Karpas-422 (cell line): ENCODE data around the gene HELZ. TPM values are rescaled to one million over a fixed set of nuclear protein-coding genes. Genes with fewer than 3 reads are reported as not detected.
"Not testable (repeated sequence)": the region's sequence is repeated elsewhere in the genome, so short reads cannot be mapped to it uniquely, and the experiment has no call there.

Experiments
- DNase-seq: peaks from one replicate; pipeline ENCODE4 v3.0.0-alpha.2; 2015
- H2AFZ ChIP-seq: fragments of 200-600 bp; sonication (generic); 2 replicates; pipeline ENCODE4 v1.6.1; 2014; ENCODE audit warnings: antibody characterized with exemption, low read length, mixed read lengths
- H3K27ac ChIP-seq: fragments of 200-600 bp; sonication (generic); 2 replicates; pipeline ENCODE4 v1.5.1; 2014; ENCODE audit warnings: mild to moderate bottlenecking, low read length, moderate library complexity
- H3K27me3 ChIP-seq: fragments of 200-600 bp; sonication (generic); 2 replicates; pipeline ENCODE4 v1.6.1; 2014; ENCODE audit warnings: low read length, mixed read lengths
- H3K36me3 ChIP-seq: fragments of 200-600 bp; sonication (generic); 2 replicates; pipeline ENCODE4 v1.6.1; 2014; ENCODE audit warnings: low read length, mixed read lengths; ENCODE audit not compliant: insufficient read depth
- H3K4me1 ChIP-seq: fragments of 200-600 bp; sonication (generic); 2 replicates; pipeline ENCODE4 v1.6.1; 2014; ENCODE audit warnings: mild to moderate bottlenecking, low read length, mixed read lengths
- H3K4me2 ChIP-seq: fragments of 200-600 bp; sonication (generic); 2 replicates; pipeline ENCODE4 v1.6.1; 2014; ENCODE audit warnings: low read length, low read depth, mild to moderate bottlenecking; ENCODE audit not compliant: poor library complexity, severe bottlenecking
- H3K4me3 ChIP-seq: fragments of 200-600 bp; sonication (generic); 2 replicates; pipeline ENCODE4 v1.5.1; 2014; ENCODE audit warnings: mild to moderate bottlenecking, antibody characterized with exemption, low read length, mixed read lengths
- H3K79me2 ChIP-seq: fragments of 200-600 bp; sonication (generic); 2 replicates; pipeline ENCODE4 v1.6.1; 2014; ENCODE audit warnings: mild to moderate bottlenecking, low read length, mixed read lengths
- H3K9ac ChIP-seq: fragments of 200-600 bp; sonication (generic); 2 replicates; pipeline ENCODE4 v1.6.0; 2014; ENCODE audit warnings: low read length
- H3K9me2 ChIP-seq: fragments of 200-600 bp; sonication (generic), shearing (Covaris generic); replicated peaks from 2 replicates; pipeline ENCODE4 v1.6.0; 2014; ENCODE audit warnings: mild to moderate bottlenecking, low read length, moderate library complexity; ENCODE audit not compliant: insufficient read depth
- H3K9me3 ChIP-seq: fragments of 300-700, 200-600 bp; sonication (generic); 2 replicates; pipeline ENCODE4 v1.6.1; 2014; ENCODE audit warnings: low read length, mixed read lengths
- H4K20me1 ChIP-seq: fragments of 200-600 bp; sonication (generic); 2 replicates; pipeline ENCODE4 v1.6.1; 2014; ENCODE audit warnings: mild to moderate bottlenecking, antibody characterized with exemption, low read length, low read depth; ENCODE audit not compliant: insufficient read depth
- total RNA-seq: library from RNA; depleted of rRNA; stranded (reverse); fragments of >200 nt; shearing (Covaris generic); gene quantifications from 2 replicates; pipeline ENCODE4 v1.2.3, GENCODE V29; 2014; ENCODE audit warnings: low replicate concordance

Gene HELZ
- total RNA-seq, 1 experiment from 2014 or later: 77.9 TPM

GRCh38 chr17:67151717-67152116 lies 93.3 kb downstream of the HELZ start:
- Histone ChIP-seq H3K9ac (no peak overlapping the region), H3K27me3 (no peaks in the 10 kb centered on the region), H3K79me2 (peaks cover 16% of the 10 kb centered on the region), H3K27ac (no peak overlapping the region), H4K20me1 (no peaks in the 10 kb centered on the region), H3K9me2 (no peaks in the 10 kb centered on the region), H3K4me3 (no peak overlapping the region), H2AFZ (no peak overlapping the region), H3K4me2 (no peak overlapping the region), H3K36me3 (peaks cover 18% of the 10 kb centered on the region; the same call in 1 of the 2 replicates), H3K4me1 (no peaks in the 10 kb centered on the region), H3K9me3 (no peaks in the 10 kb centered on the region)
- DNase-seq: no peak

GRCh38 chr17:67150826-67151225 lies 94.2 kb downstream of the HELZ start:
- H4K20me1 ChIP-seq: no peaks in the 10 kb centered on the region
- H3K4me3 ChIP-seq: no peak overlapping the region
- no peaks in the 10 kb centered on the region for H3K4me1 ChIP-seq
- no peaks in the 10 kb centered on the region for H3K9me3 ChIP-seq
- no peak overlapping the region for H3K9ac ChIP-seq
- H3K27ac ChIP-seq: no peak overlapping the region
- no peaks in the 10 kb centered on the region for H3K27me3 ChIP-seq
- H3K79me2 ChIP-seq: peaks cover 10% of the 10 kb centered on the region
- no peaks in the 10 kb centered on the region for H3K9me2 ChIP-seq
- DNase-seq: no peak
- peaks cover 25% of the 10 kb centered on the region for H3K36me3 ChIP-seq
- no peak overlapping the region for H2AFZ ChIP-seq
- H3K4me2 ChIP-seq: no peak overlapping the region

GRCh38 chr17:67148352-67148751 lies 96.6 kb downstream of the HELZ start:
- no peak for DNase-seq
- Histone ChIP-seq H3K27ac (no peak overlapping the region), H3K36me3 (peaks cover 42% of the 10 kb centered on the region), H2AFZ (no peak overlapping the region), H3K9ac (no peak overlapping the region), H3K4me2 (no peak overlapping the region), H3K27me3 (no peaks in the 10 kb centered on the region), H3K79me2 (peaks cover 3% of the 10 kb centered on the region; the same call in 1 of the 2 replicates), H4K20me1 (no peaks in the 10 kb centered on the region), H3K4me1 (no peaks in the 10 kb centered on the region), H3K4me3 (no peak overlapping the region), H3K9me2 (no peaks in the 10 kb centered on the region), H3K9me3 (no peaks in the 10 kb centered on the region)

- H4K20me1 ChIP-seq: no peaks in the 10 kb centered on the region
- DNase-seq: no peak
- no peak overlapping the region for H3K9ac ChIP-seq
These were observed 99.7 kb downstream of the HELZ start for GRCh38 chr17:67145183-67145805.

GRCh38 chr17:67143318-67143717 lies 101.7 kb downstream of the HELZ start:
- Histone ChIP-seq H3K9me3 (no peaks in the 10 kb centered on the region), H3K79me2 (peaks cover 18% of the 10 kb centered on the region), H3K4me1 (no peaks in the 10 kb centered on the region), H3K36me3 (peaks cover 39% of the 10 kb centered on the region), H3K27me3 (no peaks in the 10 kb centered on the region), H3K27ac (no peak overlapping the region), H2AFZ (no peak overlapping the region), H3K4me3 (no peak overlapping the region), H3K9me2 (no peaks in the 10 kb centered on the region), H3K9ac (no peak overlapping the region), H3K4me2 (no peak overlapping the region), H4K20me1 (no peaks in the 10 kb centered on the region)
- DNase-seq: no peak

More at GRCh38 chr17:67145183-67145805, 99.7 kb downstream of the HELZ start:
- no peak overlapping the region for H3K27ac ChIP-seq
- H3K79me2 ChIP-seq: peaks cover 8% of the 10 kb centered on the region
- H3K4me2 ChIP-seq: no peak overlapping the region
- H3K27me3 ChIP-seq: no peaks in the 10 kb centered on the region
- H3K9me2 ChIP-seq: no peaks in the 10 kb centered on the region
- no peak overlapping the region for H3K4me3 ChIP-seq
- H2AFZ ChIP-seq: no peak overlapping the region
- no peaks in the 10 kb centered on the region for H3K4me1 ChIP-seq
- H3K36me3 ChIP-seq: peaks cover 43% of the 10 kb centered on the region
- H3K9me3 ChIP-seq: no peaks in the 10 kb centered on the region

- not testable (repeated sequence) for H3K4me3 ChIP-seq, H3K9ac ChIP-seq, H2AFZ ChIP-seq, H3K9me2 ChIP-seq, H4K20me1 ChIP-seq, H3K4me2 ChIP-seq, H3K27me3 ChIP-seq, H3K4me1 ChIP-seq, H3K9me3 ChIP-seq, DNase-seq, H3K27ac ChIP-seq
- peaks cover 26% of the 10 kb centered on the region for H3K79me2 ChIP-seq
- H3K36me3 ChIP-seq: peaks cover 45% of the 10 kb centered on the region
These were observed 103.0 kb downstream of the HELZ start for GRCh38 chr17:67142030-67142429.

- Histone ChIP-seq H3K27ac (no peak overlapping the region), H3K9ac (no peak overlapping the region), H3K4me1 (no peaks in the 10 kb centered on the region), H3K27me3 (no peaks in the 10 kb centered on the region), H2AFZ (no peak overlapping the region), H3K4me3 (no peak overlapping the region), H3K36me3 (peaks cover 37% of the 10 kb centered on the region; the same call in 1 of the 2 replicates), H4K20me1 (no peaks in the 10 kb centered on the region), H3K9me2 (no peaks in the 10 kb centered on the region), H3K9me3 (no peaks in the 10 kb centered on the region), H3K4me2 (no peak overlapping the region), H3K79me2 (peaks cover 28% of the 10 kb centered on the region)
- no peak for DNase-seq
These were observed 105.0 kb downstream of the HELZ start for GRCh38 chr17:67139784-67140665.

GRCh38 chr17:67139289-67139688 lies 105.7 kb downstream of the HELZ start:
- Histone ChIP-seq H3K9me2 (no peaks in the 10 kb centered on the region), H3K9ac (no peak overlapping the region), H3K27me3 (no peaks in the 10 kb centered on the region), H3K27ac (no peak overlapping the region), H4K20me1 (no peaks in the 10 kb centered on the region), H3K79me2 (peaks cover 28% of the 10 kb centered on the region), H3K36me3 (peaks cover 34% of the 10 kb centered on the region; the same call in 1 of the 2 replicates), H3K4me1 (no peaks in the 10 kb centered on the region), H3K9me3 (no peaks in the 10 kb centered on the region), H3K4me2 (no peak overlapping the region), H2AFZ (no peak overlapping the region), H3K4me3 (no peak overlapping the region)
- DNase-seq: no peak
